Measurements from ENCODE around the gene NRROS. TPM values are rescaled to one million over a fixed set of nuclear protein-coding genes. Genes with fewer than 3 reads are reported as not detected.

The NRROS gene
- polyA plus RNA-seq, 2 of the 4 experiments (the other 2 are of a cell fraction), result not detected

DNA sequence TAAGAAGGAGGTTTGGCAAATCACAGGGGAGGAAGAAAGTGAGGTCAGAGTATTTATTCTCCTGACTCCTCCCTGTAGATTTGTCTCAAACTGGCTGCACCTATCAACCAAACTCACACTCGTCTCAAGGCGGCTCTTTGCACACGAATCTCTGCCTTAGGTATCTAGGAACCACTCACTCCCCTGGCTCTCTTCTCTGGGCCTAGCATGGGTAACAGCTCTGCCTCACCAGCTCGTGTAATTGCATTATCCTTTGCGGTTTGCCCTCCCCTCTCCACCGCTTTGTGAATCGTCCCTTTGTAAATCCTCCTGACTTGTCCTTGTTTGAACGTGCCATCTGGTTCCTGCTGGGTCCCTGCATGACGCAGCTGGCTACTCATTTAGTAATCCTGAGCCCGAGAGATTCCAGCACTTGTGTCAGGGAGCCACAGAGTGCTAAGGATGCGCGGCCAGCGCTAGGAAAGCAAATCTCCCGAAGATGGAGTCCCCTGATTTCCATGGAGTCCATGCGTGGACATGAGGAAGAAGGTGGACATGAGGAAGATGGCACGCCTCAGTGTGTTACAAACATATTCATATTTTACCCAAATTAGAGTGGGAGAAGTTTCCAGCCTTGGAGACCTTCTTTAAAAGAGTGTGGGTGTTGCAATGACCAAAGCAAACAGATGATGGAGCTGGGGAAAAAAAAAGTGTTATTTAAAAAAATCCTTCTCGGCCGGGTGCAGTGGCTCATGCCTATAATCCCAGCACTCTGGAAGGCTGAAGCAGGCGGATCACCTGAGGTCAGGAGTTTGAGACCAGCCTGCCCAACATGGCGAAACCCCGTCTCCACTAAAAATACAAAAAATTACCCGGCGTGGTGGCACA lies 26.7 kb downstream of the NRROS start:
- Histone ChIP-seq H3K27ac (peak overlapping the region in 1 of 2 experiments; percentile 56; a peak in 3 of 6 replicates), H3K4me2 (peak overlapping the region; percentile 52), H3K4me3 (no peak overlapping the region), H3K9me3 (no peaks in the 10 kb centered on the region), H3K4me1 (0 out of 3 replicates have a peak, but pooled peaks cover 4% of the 10 kb centered on the region)
- 42% methylated on average over 22 of the region's 23 CpGs for WGBS (ENCODE audit: missing lambda C conversion rate)
- ATAC-seq, result peak; percentile 82 to 85
- ChIA-PET POLR2A (interaction anchor here (0.5 kb wide), 1 partner anchor 70 kb away, joined by 3 read pairs; no protein-coding TSS in a partner anchor), CTCF (interaction anchor here (1.3 kb wide), 1 partner anchor 21 kb away, joined by 3 read pairs; no protein-coding TSS in a partner anchor)
- peak in 1 of 2 experiments; percentile 62 for DNase-seq (ENCODE audit: low read depth in 1 of 2, low spot score in 1 of 2)
- TF ChIP-seq MAZ (IDR thresholded peaks at IDR 0.05; ENCODE audit: borderline replicate concordance, low read depth, low read length) (no peak), EHF (CRISPR knock-in tag; IDR thresholded peaks at IDR 0.05) (no peak), ZC3H11A (IDR thresholded peaks at IDR 0.05) (no peak), ESRRA (IDR thresholded peaks at IDR 0.05; ENCODE audit: borderline replicate concordance, low read length) (no peak), ZSCAN20 (CRISPR knock-in tag; IDR thresholded peaks at IDR 0.05) (no peak), FOSL2 (IDR thresholded peaks at IDR 0.05) (no peak), FOSL2 (CRISPR knock-in tag; IDR thresholded peaks at IDR 0.05) (no peak), HDAC2 (IDR thresholded peaks at IDR 0.05) (no peak), HOXB13 (CRISPR knock-in tag; IDR thresholded peaks at IDR 0.05; ENCODE audit: low read depth) (no peak)
- TF ChIP-seq, protein P1, sequence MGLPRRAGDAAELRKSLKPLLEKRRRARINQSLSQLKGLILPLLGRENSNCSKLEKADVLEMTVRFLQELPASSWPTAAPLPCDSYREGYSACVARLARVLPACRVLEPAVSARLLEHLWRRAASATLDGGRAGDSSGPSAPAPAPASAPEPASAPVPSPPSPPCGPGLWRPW (IDR thresholded peaks at IDR 0.05), result no peak
- FAIRE-seq, result no peak

DNA sequence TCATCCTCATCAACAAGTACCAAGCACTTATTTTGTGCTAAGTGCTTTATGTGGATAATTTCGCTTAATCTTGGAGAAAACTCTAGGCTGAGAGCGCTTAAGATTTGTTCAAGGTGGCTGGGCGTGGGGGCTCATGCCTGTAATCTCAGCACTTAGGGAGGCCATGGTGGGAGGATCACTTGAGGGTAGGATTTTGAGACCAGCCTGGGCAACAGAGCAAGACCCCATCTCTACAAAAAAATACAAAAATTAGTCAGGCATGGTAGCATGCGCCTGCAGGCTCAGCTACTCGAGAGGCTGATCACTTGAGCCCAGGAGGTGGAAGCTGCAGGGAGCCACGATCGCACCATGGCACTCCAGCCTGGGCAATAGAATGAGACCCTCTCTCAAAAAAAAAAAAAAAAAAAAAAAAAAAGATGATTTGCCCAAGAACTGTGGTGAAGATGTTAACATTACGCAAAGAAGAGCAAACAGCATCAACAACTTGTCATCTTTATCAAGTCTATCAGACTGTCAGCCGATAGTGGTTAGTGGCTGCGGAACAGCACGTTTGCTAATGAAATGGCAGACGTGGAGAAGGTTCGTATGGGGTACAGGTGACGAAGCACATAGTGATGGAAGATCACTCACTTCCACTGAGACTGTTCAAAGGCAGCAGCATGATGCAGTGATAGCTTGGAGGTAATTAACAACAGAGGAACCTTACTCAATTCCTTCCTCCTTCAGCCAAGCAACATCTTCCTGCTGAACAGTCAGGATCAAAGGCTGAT lies 27.7 kb downstream of the NRROS start:
- ChIA-PET POLR2A (no interaction called here), CTCF (interaction anchor here (0.7 to 1.3 kb wide), 3 partner anchors 10 to 20 kb away, joined by 3 read pairs; no protein-coding TSS in a partner anchor)
- Histone ChIP-seq H3K27ac (no peak overlapping the region), H3K4me1 (0 out of 3 replicates have a peak, but pooled peaks cover 4% of the 10 kb centered on the region), H3K4me2 (no peak overlapping the region), H3K4me3 (no peak overlapping the region), H3K9me3 (no peaks in the 10 kb centered on the region)
- DNase-seq (ENCODE audit: low read depth in 1 of 2, low spot score in 1 of 2) (no peak), FAIRE-seq (no peak), ATAC-seq (no peak)
- TF ChIP-seq EHMT2 (IDR thresholded peaks at IDR 0.05; ENCODE audit: low read depth) (no peak), JUN (IDR thresholded peaks at IDR 0.05) (no peak), ESRRA (IDR thresholded peaks at IDR 0.05; ENCODE audit: borderline replicate concordance, low read length) (no peak), EP300 (IDR thresholded peaks at IDR 0.05) (no peak), CEBPB (IDR thresholded peaks at IDR 0.05) (no peak), HDAC2 (IDR thresholded peaks at IDR 0.05) (no peak), CHD4 (IDR thresholded peaks at IDR 0.05; ENCODE audit: borderline replicate concordance) (no peak), FOSL2 (IDR thresholded peaks at IDR 0.05) (no peak), FOSL2 (CRISPR knock-in tag; IDR thresholded peaks at IDR 0.05) (no peak)
- WGBS (ENCODE audit: missing lambda C conversion rate), result 87% methylated on average over 12 of the region's 14 CpGs

DNA sequence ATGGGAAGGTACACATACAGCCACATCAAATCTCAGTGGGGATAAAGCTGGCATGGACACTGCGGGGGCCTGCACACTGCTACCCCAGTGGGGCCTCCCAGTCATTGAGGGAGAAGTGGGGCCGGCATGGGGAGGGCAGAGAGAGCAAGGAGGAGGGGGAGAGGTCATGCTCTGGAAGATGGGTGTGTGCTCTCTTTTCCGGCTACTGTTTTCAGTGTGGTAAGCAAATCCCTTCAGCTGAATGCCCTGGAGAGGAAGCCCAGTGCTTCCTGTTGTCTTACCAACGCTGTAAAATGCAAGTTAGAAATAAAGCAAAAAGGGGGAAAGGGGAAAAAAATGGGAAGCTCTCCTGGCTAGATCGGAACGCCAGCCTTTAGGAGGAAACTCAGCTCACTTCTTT lies 30.8 kb downstream of the NRROS start:
- Histone ChIP-seq H3K4me3 (no peak overlapping the region), H3K4me2 (no peak overlapping the region), H3K27ac (no peak overlapping the region), H3K9me3 (no peaks in the 10 kb centered on the region), H3K4me1 (0 out of 3 replicates have a peak, but pooled peaks cover 4% of the 10 kb centered on the region)
- ChIA-PET CTCF (interaction anchor here (0.6 to 1.3 kb wide), 3 partner anchors 14 to 776 kb away, joined by 3 read pairs; no protein-coding TSS in a partner anchor), POLR2A (interaction anchor here (0.9 kb wide), 1 partner anchor 19 kb away, joined by 3 read pairs; no protein-coding TSS in a partner anchor)
- no peak for FAIRE-seq
- WGBS (ENCODE audit: missing lambda C conversion rate), result 66% methylated on average over 6 of the region's 6 CpGs
- TF ChIP-seq HDAC2 (IDR thresholded peaks at IDR 0.05) (no peak), CEBPB (IDR thresholded peaks at IDR 0.05) (no peak), HOXB13 (CRISPR knock-in tag; IDR thresholded peaks at IDR 0.05; ENCODE audit: low read depth) (no peak), KDM1A (IDR thresholded peaks at IDR 0.05; ENCODE audit: low read depth) (no peak), CHD2 (IDR thresholded peaks at IDR 0.05; ENCODE audit: low read length, partially characterized antibody) (no peak), SREBF2 (IDR thresholded peaks at IDR 0.05) (no peak), ZSCAN20 (CRISPR knock-in tag; IDR thresholded peaks at IDR 0.05) (no peak), BHLHE40 (IDR thresholded peaks at IDR 0.05; ENCODE audit: low read depth, low read length) (no peak), GATA3 (IDR thresholded peaks at IDR 0.05; ENCODE audit: borderline replicate concordance) (no peak)
- TF ChIP-seq, protein P1 (IDR thresholded peaks at IDR 0.05), result no peak
- TF ChIP-seq, protein P2, sequence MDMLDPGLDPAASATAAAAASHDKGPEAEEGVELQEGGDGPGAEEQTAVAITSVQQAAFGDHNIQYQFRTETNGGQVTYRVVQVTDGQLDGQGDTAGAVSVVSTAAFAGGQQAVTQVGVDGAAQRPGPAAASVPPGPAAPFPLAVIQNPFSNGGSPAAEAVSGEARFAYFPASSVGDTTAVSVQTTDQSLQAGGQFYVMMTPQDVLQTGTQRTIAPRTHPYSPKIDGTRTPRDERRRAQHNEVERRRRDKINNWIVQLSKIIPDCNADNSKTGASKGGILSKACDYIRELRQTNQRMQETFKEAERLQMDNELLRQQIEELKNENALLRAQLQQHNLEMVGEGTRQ (IDR thresholded peaks at IDR 0.05), result no peak
- DNase-seq (ENCODE audit: low read depth in 1 of 2, low spot score in 1 of 2), result no peak
- no peak for ATAC-seq

All from A549 (cell line).